Uterus (tissue), 2 donors: Measurements from ENCODE around the gene REG4.

ENCODE experiments used
- CTCF ChIP-seq, 4 experiments: fragments of 200-600 bp in 2 of 4; fragments of 450-650 bp in 2 of 4; sonication (generic) in 2 of 4; IDR thresholded peaks; one replicate each; pipeline ENCODE4 v1.5.1; 2016 to 2019; ENCODE audit warnings: antibody characterized with exemption in 4 of 4, mild to moderate bottlenecking in 2 of 4, moderate library complexity in 1 of 4
- POLR2A ChIP-seq, 2 donors: fragments of 450-650 bp; IDR thresholded peaks; one replicate each; pipeline ENCODE4 v1.6.1; 2016; ENCODE audit warnings: antibody characterized with exemption in 2 of 2, mild to moderate bottlenecking in 1 of 2, moderate library complexity in 1 of 2

DNA sequence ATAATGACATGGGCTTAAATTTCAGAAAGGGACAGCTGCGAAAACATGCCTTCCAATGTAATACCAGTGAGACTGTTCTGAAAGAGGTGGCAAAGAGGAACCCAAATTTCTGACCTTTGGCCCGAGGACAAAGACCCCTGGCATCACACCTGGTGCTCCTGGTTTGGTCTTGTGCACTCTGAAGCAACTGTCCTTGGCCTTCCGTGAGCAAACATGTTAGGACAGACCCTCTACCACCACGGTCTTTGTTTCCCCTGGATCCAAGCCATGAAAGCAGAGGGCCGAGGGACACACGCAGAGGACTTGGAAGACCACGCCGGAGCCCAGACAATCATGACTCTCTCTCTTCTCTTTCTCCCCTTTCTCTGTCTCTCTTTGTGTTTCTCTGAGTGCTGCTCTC is 6.0 kb downstream of the REG4 start:
- TF ChIP-seq POLR2A (IDR thresholded peaks at IDR 0.05) (no peak), CTCF (IDR thresholded peaks at IDR 0.05) (no peak)
